Measurements from ENCODE around the gene CNTF. TPM values are rescaled to one million over a fixed set of nuclear protein-coding genes. Genes with fewer than 3 reads are reported as not detected.

Gene CNTF
- total RNA-seq, 4 donors from 2014 or later: 1.6 to 5.0 (median 1.7) TPM

- WGBS, 2 donors: 84 to 86% methylated on average over 3 of the region's 3 CpGs
- DNase-seq: no peak
- intact Hi-C loops (cut with DNase I): no loop called here
Observed at GRCh38 chr11:58641341-58641740, 18.9 kb downstream of the CNTF start.

GRCh38 chr11:58641803-58642581 lies 19.5 kb downstream of the CNTF start:
- intact Hi-C loops (cut with DNase I): no loop called here
- TF ChIP-seq CTCF (IDR thresholded peaks at IDR 0.05) (no peak), POLR2A (IDR thresholded peaks at IDR 0.05) (no peak)
- 39 to 52% methylated on average over 7 of the region's 7 CpGs for whole genome bisulfite sequencing, 2 donors

More at GRCh38 chr11:58641341-58641740, 18.9 kb downstream of the CNTF start:
- no peaks in the 10 kb centered on the region for H3K36me3 ChIP-seq
- no peaks in the 10 kb centered on the region for H3K9me3 ChIP-seq
- no peaks in the 10 kb centered on the region for H3K27me3 ChIP-seq
- no peak overlapping the region for H3K27ac ChIP-seq
- H3K4me3 ChIP-seq (replicated peaks in 1 of 3): no peak overlapping the region
- H3K4me1 ChIP-seq: peaks cover 6 to 31% of the 10 kb centered on the region in 2 donors
- TF ChIP-seq POLR2A (IDR thresholded peaks at IDR 0.05) (no peak), CTCF (IDR thresholded peaks at IDR 0.05) (no peak)

GRCh38 chr11:58645854-58646253 lies 23.4 kb downstream of the CNTF start:
- Histone ChIP-seq H3K27me3 (no peaks in the 10 kb centered on the region), H3K4me1 (peaks cover 6 to 10% of the 10 kb centered on the region in 2 donors), H3K36me3 (no peaks in the 10 kb centered on the region), H3K4me3 (replicated peaks in 1 of 3) (no peak overlapping the region), H3K27ac (no peak overlapping the region), H3K9me3 (no peaks in the 10 kb centered on the region)
- intact Hi-C loops (cut with DNase I): no loop called here
- no peak for DNase-seq
- TF ChIP-seq POLR2A (IDR thresholded peaks at IDR 0.05): no peak
- no peak for TF ChIP-seq CTCF (IDR thresholded peaks at IDR 0.05)

More at GRCh38 chr11:58641803-58642581, 19.5 kb downstream of the CNTF start:
- H3K9me3 ChIP-seq: no peaks in the 10 kb centered on the region
- H3K4me3 ChIP-seq (replicated peaks in 1 of 3): no peak overlapping the region
- no peak overlapping the region for H3K27ac ChIP-seq
- H3K27me3 ChIP-seq: no peaks in the 10 kb centered on the region
- H3K36me3 ChIP-seq: no peaks in the 10 kb centered on the region
- no peak for DNase-seq
- peaks cover 6 to 31% of the 10 kb centered on the region in 2 donors for H3K4me1 ChIP-seq

GRCh38 chr11:58647141-58647699 lies 24.8 kb downstream of the CNTF start:
- Histone ChIP-seq H3K4me1 (no peaks in the 10 kb centered on the region), H3K4me3 (replicated peaks in 1 of 3) (no peak overlapping the region), H3K9me3 (no peaks in the 10 kb centered on the region), H3K27ac (no peak overlapping the region), H3K36me3 (no peaks in the 10 kb centered on the region), H3K27me3 (no peaks in the 10 kb centered on the region)
- no peak for DNase-seq
- intact Hi-C loops (cut with DNase I): no loop called here
- TF ChIP-seq CTCF (IDR thresholded peaks at IDR 0.05) (no peak), POLR2A (IDR thresholded peaks at IDR 0.05) (no peak)
- 90 to 96% methylated on average over 2 of the region's 2 CpGs for WGBS, 2 donors

GRCh38 chr11:58647866-58648265 lies 25.4 kb downstream of the CNTF start:
- intact Hi-C loops (cut with DNase I): no loop called here
- no peaks in the 10 kb centered on the region for H3K4me1 ChIP-seq
- 74 to 89% methylated on average over 1 of the region's 1 CpG for WGBS, 2 donors
- no peaks in the 10 kb centered on the region for H3K9me3 ChIP-seq
- H3K27me3 ChIP-seq: no peaks in the 10 kb centered on the region
- no peak for DNase-seq
- H3K27ac ChIP-seq: no peak overlapping the region
- H3K4me3 ChIP-seq (replicated peaks in 1 of 3): no peak overlapping the region
- H3K36me3 ChIP-seq: no peaks in the 10 kb centered on the region
- TF ChIP-seq CTCF (IDR thresholded peaks at IDR 0.05) (no peak), POLR2A (IDR thresholded peaks at IDR 0.05) (no peak)
